ACC112 (cell line): ENCODE results near the gene CNOT8.

Experiments used
- H2AFZ ChIP-seq: fragments of 200-600 bp; sonication (generic); one replicate; pipeline ENCODE4 v1.6.0; 2017; ENCODE audit warnings: antibody characterized with exemption, low read length; ENCODE audit not compliant: unreplicated experiment
- H3K27ac ChIP-seq: fragments of 200-600 bp; sonication (generic); 2 replicates; pipeline ENCODE4 v1.5.1; 2014; ENCODE audit warnings: low read depth, mild to moderate bottlenecking, antibody characterized with exemption, low read length, moderate library complexity
- H3K27me3 ChIP-seq: fragments of 200-600 bp; sonication (generic); 2 replicates; pipeline ENCODE4 v1.6.1; 2014; ENCODE audit warnings: mild to moderate bottlenecking, antibody characterized with exemption, low read length, moderate library complexity, mixed read lengths; ENCODE audit not compliant: insufficient read depth
- H3K36me3 ChIP-seq: fragments of 200-600 bp; sonication (generic); 2 replicates; pipeline ENCODE4 v1.6.1; 2016; ENCODE audit warnings: mild to moderate bottlenecking, antibody characterized with exemption, low read length, moderate library complexity, mixed read lengths; ENCODE audit not compliant: insufficient read depth
- H3K4me1 ChIP-seq: fragments of 200-600 bp; sonication (generic); one replicate; pipeline ENCODE4 v1.6.1; 2016; ENCODE audit warnings: low read length, mixed read lengths; ENCODE audit not compliant: insufficient read depth, unreplicated experiment, control insufficient read depth
- H3K4me3 ChIP-seq: fragments of 200-600 bp; sonication (generic); 2 replicates; pipeline ENCODE4 v1.5.1; 2014; ENCODE audit warnings: mild to moderate bottlenecking, low read depth, low read length
- H3K79me2 ChIP-seq: fragments of 200-600 bp; sonication (generic); one replicate; pipeline ENCODE4 v1.6.0; 2016; ENCODE audit warnings: low read length; ENCODE audit not compliant: control insufficient read depth, unreplicated experiment, insufficient read depth

The CNOT8 gene

DNA sequence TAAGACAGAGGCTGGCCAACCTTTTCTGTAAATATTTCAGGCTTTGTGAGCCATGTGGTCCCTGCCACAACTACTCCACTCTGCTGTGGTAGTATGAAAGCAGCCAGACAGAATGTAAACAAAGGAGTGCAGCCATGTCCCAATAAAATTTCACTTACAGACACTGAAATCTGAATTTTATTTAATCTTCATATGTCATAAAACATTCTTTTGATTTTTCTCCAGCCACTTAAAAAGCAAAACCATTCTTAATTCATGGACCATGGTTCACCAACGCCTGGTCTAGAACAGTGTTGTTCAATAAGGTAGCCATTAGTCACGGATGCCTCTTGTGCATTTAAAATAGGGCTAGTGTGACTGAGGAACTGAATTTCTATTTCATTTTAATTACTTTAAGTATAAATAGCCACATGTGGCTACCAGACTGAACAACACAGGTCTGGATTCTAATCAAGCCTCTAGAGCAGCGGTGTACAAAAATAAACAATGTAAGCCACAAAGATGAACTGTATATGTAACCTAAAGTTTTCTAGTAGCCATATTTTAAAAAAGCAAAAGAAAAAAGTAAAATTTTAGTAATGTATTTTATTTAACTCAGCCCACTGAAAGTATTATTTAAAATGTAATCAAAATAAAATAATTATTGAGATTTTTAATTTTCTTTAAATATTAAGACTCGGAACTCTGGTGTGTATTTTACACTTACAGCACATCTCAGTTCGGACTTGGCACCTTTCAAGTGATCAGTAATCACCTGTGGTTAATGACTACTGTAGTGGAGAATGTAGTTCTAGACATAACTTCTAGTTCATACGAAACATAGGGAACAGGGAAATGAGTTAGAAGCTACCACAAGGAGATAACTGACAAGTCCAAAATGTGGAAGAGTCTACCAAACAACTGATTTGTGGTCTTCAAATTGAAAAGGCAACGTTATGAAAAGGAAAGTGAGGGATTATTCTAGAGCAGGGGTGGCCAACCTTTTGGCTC is 65.3 kb downstream of the CNOT8 start:
- Histone ChIP-seq H3K79me2 (no peaks in the 10 kb centered on the region), H3K27me3 (no peaks in the 10 kb centered on the region), H2AFZ (no peak overlapping the region), H3K36me3 (peaks cover 22% of the 10 kb centered on the region), H3K27ac (no peak overlapping the region), H3K4me1 (no peaks in the 10 kb centered on the region), H3K4me3 (no peak overlapping the region)
